ENCODE measurements around the gene B3GAT1.

The B3GAT1 gene

DNA sequence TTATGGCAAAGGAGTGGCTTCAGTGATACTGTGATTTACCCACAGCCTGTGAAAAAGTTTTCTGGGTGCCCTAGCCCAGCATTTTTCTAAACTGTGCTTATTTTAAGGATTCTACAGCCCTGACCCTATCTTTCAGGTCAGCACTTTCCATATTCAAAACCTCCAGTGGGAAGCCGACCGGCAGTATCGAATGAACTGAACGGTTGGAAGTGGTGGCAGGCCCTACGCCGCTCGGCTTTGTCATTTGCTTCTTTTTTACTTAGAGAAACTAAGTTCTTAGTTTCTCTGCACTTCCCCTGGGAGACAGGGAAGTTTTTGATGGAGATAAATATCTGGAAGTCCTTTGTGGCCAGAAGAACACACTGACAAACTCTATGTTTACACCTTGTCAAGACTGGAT is 79.3 kb downstream of the B3GAT1 start:
- DNase-seq: no peak

- no peak for DNase-seq
Observed at GRCh38 chr11:134332189-134332631, 79.8 kb downstream of the B3GAT1 start.

GRCh38 chr11:134331354-134332188 is 80.5 kb downstream of the B3GAT1 start, which contains the start of gene GLB1L2:
Gene GLB1L2, plus strand, starts transcription at chr11:134331988. Its CDS starts 74 bp downstream, at chr11:134332062.
- DNase-seq: peak; percentile 58

DNA sequence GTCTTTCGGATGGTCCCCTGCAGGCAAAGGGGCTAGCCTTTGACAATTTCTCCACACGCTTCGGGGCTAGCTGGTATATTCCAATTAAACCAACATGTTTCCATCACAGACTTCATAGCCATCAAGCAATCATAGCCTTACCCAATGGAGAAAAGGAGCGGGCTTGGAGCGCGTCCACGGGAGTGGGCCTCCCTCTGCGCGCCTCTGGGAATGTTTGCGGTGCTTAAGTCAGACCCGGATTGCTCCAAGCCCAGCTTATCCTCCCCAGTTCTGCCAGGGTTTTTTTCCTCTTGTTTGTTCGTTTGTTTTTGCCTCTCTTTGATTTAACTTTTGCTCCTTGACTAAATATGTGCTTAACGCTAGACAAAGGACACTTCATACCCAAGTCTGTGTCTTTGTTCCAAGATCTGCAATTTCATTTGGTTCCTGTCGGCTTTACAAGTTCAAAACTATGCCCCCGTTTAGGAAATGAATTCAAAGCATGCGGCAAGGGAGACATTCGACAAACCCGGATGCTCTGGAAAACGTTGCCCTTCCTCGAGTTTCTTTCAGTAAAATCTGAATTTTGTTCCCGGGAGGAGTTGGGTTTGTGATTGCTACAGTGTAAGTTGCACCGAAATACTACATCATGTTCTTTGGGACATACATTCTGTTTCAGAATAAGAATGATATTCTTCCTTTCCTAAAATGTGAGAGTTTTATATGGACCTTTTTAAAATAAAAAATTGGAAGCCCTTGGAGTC is 81.3 kb downstream of the B3GAT1 start:
- DNase-seq: no peak
